IMR-90 (cell line): ENCODE results near the gene DUS2. TPM values are rescaled to one million over a fixed set of nuclear protein-coding genes. Genes with fewer than 3 reads are reported as not detected.

Experiments used
- ATAC-seq: fragments of 200-7000 bp; cut with Tn5 transposase; 2 replicates; pipeline ENCODE4 v1.9.1; 2020; ENCODE audit warnings: low read depth, mild to moderate bottlenecking, moderate library complexity
- BruUV-seq: library from RNA; stranded (reverse); fragments of 400-500 nt; replicated peaks from 2 replicates; lab custom pipeline; 2021; lab: Mats Ljungman, UMichigan
- CTCF ChIA-PET: fragments of 300-600 bp; formaldehyde crosslinking; extraction: SDS; loops from one replicate; lab custom pipeline; 2021; ENCODE audit warnings: antibody characterized with exemption; lab: Yijun Ruan, JAX
- POLR2A ChIA-PET: fragments of 300-600 bp; sonication (Branson Sonifier 250); formaldehyde crosslinking; loops from one replicate; lab custom pipeline; 2022; ENCODE audit warnings: antibody characterized with exemption; ENCODE audit not compliant: unreplicated experiment; lab: Charles Lee
- DNase-seq: peaks from one replicate; pipeline ENCODE4 v3.0.0; 2013
- H2AFZ ChIP-seq: replicated peaks from 2 replicates; pipeline ENCODE3; 2013; ENCODE audit warnings: low read length, mild to moderate bottlenecking; ENCODE audit not compliant: poor library complexity
- H2AK5ac ChIP-seq: 2 replicates; pipeline ENCODE4 v1.6.1; 2013; ENCODE audit warnings: low read depth, low read length, inconsistent platforms
- H2AK9ac ChIP-seq: replicated peaks from 2 replicates; pipeline ENCODE3; 2013; ENCODE audit warnings: mild to moderate bottlenecking, low read depth, low read length, moderate library complexity; ENCODE audit not compliant: poor library complexity
- H2BK120ac ChIP-seq: 2 replicates; pipeline ENCODE4 v1.6.1; 2013; ENCODE audit warnings: low read depth, low read length, inconsistent platforms
- H2BK15ac ChIP-seq: 3 replicates; pipeline ENCODE4 v1.6.1; 2013; ENCODE audit warnings: low read depth, low read length, inconsistent platforms
- H2BK20ac ChIP-seq: 2 replicates; pipeline ENCODE4 v1.6.1; 2013; ENCODE audit warnings: low read depth, mild to moderate bottlenecking, inconsistent platforms, low read length, moderate library complexity
- H2BK5ac ChIP-seq: 2 replicates; pipeline ENCODE4 v1.6.1; 2013; ENCODE audit warnings: mild to moderate bottlenecking, low read depth, low read length, inconsistent platforms; ENCODE audit not compliant: poor library complexity, severe bottlenecking
- H3K14ac ChIP-seq: replicated peaks from 2 replicates; pipeline ENCODE4 v1.6.1; 2013; ENCODE audit warnings: low read depth, low read length, inconsistent platforms
- H3K18ac ChIP-seq: 2 replicates; pipeline ENCODE4 v1.6.1; 2013; ENCODE audit warnings: low read depth, low read length, control low read depth
- H3K23ac ChIP-seq: 2 replicates; pipeline ENCODE4 v1.6.1; 2013; ENCODE audit warnings: low read depth, low read length, inconsistent platforms
- H3K27ac ChIP-seq: 2 replicates; pipeline ENCODE4 v1.5.1; 2013; ENCODE audit warnings: mild to moderate bottlenecking, control low read depth, low read length; ENCODE audit not compliant: insufficient read depth
- H3K27me3 ChIP-seq: 2 replicates; pipeline ENCODE4 v1.6.1; 2013; ENCODE audit warnings: low read length; ENCODE audit not compliant: control insufficient read depth, insufficient read depth
- H3K36me3 ChIP-seq: 2 replicates; pipeline ENCODE4 v1.6.1; 2013; ENCODE audit warnings: low read length, mixed read lengths; ENCODE audit not compliant: control insufficient read depth, insufficient read depth
- H3K4ac ChIP-seq: 2 replicates; pipeline ENCODE4 v1.6.1; 2013; ENCODE audit warnings: low read depth, low read length, inconsistent platforms
- H3K4me1 ChIP-seq: 2 replicates; pipeline ENCODE4 v1.6.1; 2013; ENCODE audit warnings: low read length, mixed read lengths; ENCODE audit not compliant: control insufficient read depth, insufficient read depth
- H3K4me2 ChIP-seq: 2 replicates; pipeline ENCODE4 v1.6.1; 2013; ENCODE audit warnings: low read depth, mild to moderate bottlenecking, control low read depth, low read length, moderate library complexity
- H3K4me3 ChIP-seq: 2 replicates; pipeline ENCODE4 v1.5.1; 2013; ENCODE audit warnings: low read depth, mild to moderate bottlenecking, control low read depth, low read length, moderate library complexity; ENCODE audit not compliant: insufficient read depth
- H3K56ac ChIP-seq: 2 replicates; pipeline ENCODE4 v1.6.1; 2013; ENCODE audit warnings: low read length, inconsistent platforms; ENCODE audit not compliant: insufficient read depth; ENCODE audit errors: extremely low read depth
- H3K79me1 ChIP-seq, 2 experiments: 2 replicates each; pipeline ENCODE4 v1.6.1; 2013; ENCODE audit warnings: low read length in 2 of 2, inconsistent platforms in 1 of 2, low read depth in 1 of 2
- H3K9ac ChIP-seq: 2 replicates; pipeline ENCODE4 v1.6.1; 2013; ENCODE audit warnings: low read depth, low read length, control low read depth
- H3K9me1 ChIP-seq: 2 replicates; pipeline ENCODE4 v1.6.1; 2013; ENCODE audit warnings: low read length, inconsistent platforms; ENCODE audit not compliant: insufficient read depth
- H3K9me3 ChIP-seq: 2 replicates; pipeline ENCODE4 v1.6.1; 2013; ENCODE audit warnings: low read length; ENCODE audit not compliant: control insufficient read depth, insufficient read depth
- H4K20me1 ChIP-seq: 2 replicates; pipeline ENCODE4 v1.6.1; 2013; ENCODE audit warnings: low read length, inconsistent platforms; ENCODE audit not compliant: insufficient read depth
- H4K5ac ChIP-seq: 2 replicates; pipeline ENCODE4 v1.6.1; 2013; ENCODE audit warnings: mild to moderate bottlenecking, low read depth, low read length, control low read depth
- H4K8ac ChIP-seq, 2 experiments: 2 replicates each; pipeline ENCODE4 v1.6.1; 2013; ENCODE audit warnings: low read depth in 2 of 2, low read length in 2 of 2, control low read depth in 1 of 2, inconsistent platforms in 1 of 2
- H4K91ac ChIP-seq: 2 replicates; pipeline ENCODE4 v1.6.1; 2013; ENCODE audit warnings: low read depth, low read length, inconsistent platforms; ENCODE audit not compliant: insufficient read depth
- BHLHE40 ChIP-seq: fragments of 150-350 bp; IDR thresholded peaks from 2 replicates; pipeline ENCODE4 v1.6.1; 2016; ENCODE audit warnings: mild to moderate bottlenecking, low read depth, low read length
- CEBPB ChIP-seq: IDR thresholded peaks from 2 replicates; pipeline ENCODE4 v1.6.1; 2012; ENCODE audit warnings: low read depth, low read length, improper control_type of control experiment
- CHD1 ChIP-seq: IDR thresholded peaks from 2 replicates; pipeline ENCODE4 v1.6.1; 2012; ENCODE audit warnings: low read depth, low read length, improper control_type of control experiment
- FOS ChIP-seq: fragments of 150-350 bp; IDR thresholded peaks from 2 replicates; pipeline ENCODE4 v1.6.1; 2016; ENCODE audit warnings: low read depth, low read length
- MAFK ChIP-seq: IDR thresholded peaks from 2 replicates; pipeline ENCODE4 v1.6.1; 2012; ENCODE audit warnings: low read depth, low read length, improper control_type of control experiment
- MAZ ChIP-seq: IDR thresholded peaks from 2 replicates; pipeline ENCODE4 v1.6.1; 2012; ENCODE audit warnings: low read depth, mild to moderate bottlenecking, low read length, improper control_type of control experiment, moderate library complexity, borderline replicate concordance
- MXI1 ChIP-seq: IDR thresholded peaks from 2 replicates; pipeline ENCODE4 v1.6.1; 2012; ENCODE audit warnings: low read depth, mild to moderate bottlenecking, low read length, moderate library complexity, borderline replicate concordance
- NFE2L2 ChIP-seq: fragments of 150-350 bp; IDR thresholded peaks from 2 replicates; pipeline ENCODE4 v1.6.1; 2016; ENCODE audit warnings: low read depth, mild to moderate bottlenecking, low read length
- POLR2A ChIP-seq: IDR thresholded peaks from 2 replicates; pipeline ENCODE4 v1.6.1; 2012; ENCODE audit warnings: mild to moderate bottlenecking, low read depth, low read length
- RAD21 ChIP-seq: IDR thresholded peaks from 2 replicates; pipeline ENCODE4 v1.6.1; 2012; ENCODE audit warnings: low read length, improper control_type of control experiment
- RCOR1 ChIP-seq: IDR thresholded peaks from 2 replicates; pipeline ENCODE4 v1.6.1; 2012; ENCODE audit warnings: mild to moderate bottlenecking, low read length, improper control_type of control experiment; ENCODE audit not compliant: insufficient replicate concordance
- RFX5 ChIP-seq: IDR thresholded peaks from 2 replicates; pipeline ENCODE4 v1.8.0; 2012; ENCODE audit warnings: low read depth, mild to moderate bottlenecking, low read length, moderate library complexity
- SMC3 ChIP-seq: fragments of 150-350 bp; IDR thresholded peaks from 2 replicates; pipeline ENCODE4 v1.6.1; 2016; ENCODE audit warnings: low read depth, mild to moderate bottlenecking, antibody characterized with exemption, low read length, moderate library complexity
- WGBS, 2 experiments: methylation state at CpG; one replicate each; pipeline versions ENCODE4 v1.1.5 to v1.1.7; 2013; ENCODE audit warnings: missing lambda C conversion rate in 2 of 2; ENCODE audit not compliant: insufficient read length in 1 of 2; ENCODE audit errors: extremely low coverage in 2 of 2; 5-methylcytosine and 5-hydroxymethylcytosine counted together
- dilution Hi-C: fragments of 300-500 bp; cut with HindIII; formaldehyde crosslinking; loops from one replicate; pipeline ENCODE4 v1.14.3; 2018; ENCODE audit warnings: low sequenced_read_pairs; ENCODE audit not compliant: unreplicated experiment
- in situ Hi-C: fragments of 300-500 bp; cut with MboI; formaldehyde crosslinking; loops from 3 replicates; pipeline ENCODE4 v1.14.3; 2019; ENCODE audit warnings: low sequenced_read_pairs, inconsistent platforms, mixed read lengths
- intact Hi-C: fragments of 100-400 bp; cut with micrococcal nuclease; formaldehyde crosslinking; loops from 2 replicates; pipeline ENCODE4 v1.10.0; 2022
- polyA plus RNA-seq, 3 experiments: library from polyadenylated mRNA; depleted of rRNA; stranded (reverse); fragments of >200 nt; gene quantifications; 2 replicates each; pipeline ENCODE4 v1.2.3, GENCODE V29; 2012; ENCODE audit warnings: low replicate concordance in 1 of 3
- total RNA-seq: library from RNA; depleted of rRNA; stranded (reverse); fragments of >200 nt; gene quantifications from 2 replicates; pipeline ENCODE4 v1.2.3, GENCODE V29; 2012
- TF ChIP-seq, protein P1 (sequence below): fragments of 150-350 bp; IDR thresholded peaks from 2 replicates; pipeline ENCODE4 v1.6.1; 2016; ENCODE audit warnings: low read depth, mild to moderate bottlenecking, low read length, moderate library complexity, borderline replicate concordance
- TF ChIP-seq, protein P2 (sequence below): fragments of 150-350 bp; IDR thresholded peaks from 2 replicates; pipeline ENCODE4 v1.6.1; 2017; ENCODE audit warnings: mild to moderate bottlenecking, antibody characterized with exemption, low read length, low read depth
- TF ChIP-seq, protein P3 (sequence below): conservative IDR thresholded peaks from 2 replicates; pipeline ENCODE4 v1.5.1; 2012; ENCODE audit warnings: mild to moderate bottlenecking, low read depth, low read length, improper control_type of control experiment

DUS2 gene
- total and polyA plus RNA-seq, 2 of the 4 experiments (the other 2 are of a cell fraction) = 15.8 to 30.5 TPM

DNA sequence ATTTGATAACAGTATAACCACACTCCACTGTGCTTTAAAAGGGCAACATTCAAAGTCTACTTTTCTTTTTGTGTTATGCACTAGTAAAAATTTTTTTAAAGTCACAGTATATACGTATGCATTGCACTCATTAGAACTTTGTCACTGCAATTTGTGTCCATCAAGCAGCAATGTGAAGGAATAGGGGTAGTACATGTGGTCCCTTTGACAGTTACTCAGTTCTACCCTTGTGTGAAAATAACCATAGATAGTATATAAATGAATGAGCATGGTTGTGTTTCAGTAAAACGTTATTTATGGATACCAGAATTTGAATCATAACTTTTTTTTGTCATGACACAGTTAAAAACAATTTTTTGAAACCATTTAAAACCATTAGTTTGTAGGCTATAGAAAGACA, 92.8 kb downstream of the DUS2 start:
- CTCF ChIA-PET = no interaction called here
- in situ Hi-C loops = no loop called here

More for the DNA sequence above, 92.8 kb downstream of the DUS2 start:
- no peak overlapping the region for H2BK15ac ChIP-seq
- H3K4ac ChIP-seq = no peak overlapping the region
- H2AK9ac ChIP-seq = no peak overlapping the region
- H3K23ac ChIP-seq = no peak overlapping the region
- no TSS peak for BruUV-seq
- no peak overlapping the region for H3K9ac ChIP-seq
- no peak overlapping the region for H4K91ac ChIP-seq
- TF ChIP-seq CHD1 = no peak
- no peak for TF ChIP-seq SMC3
- TF ChIP-seq RCOR1 = no peak
- no peak for TF ChIP-seq MXI1
- TF ChIP-seq MAZ = no peak
- TF ChIP-seq FOS = no peak
- TF ChIP-seq CEBPB = no peak
- TF ChIP-seq MAFK = no peak
- TF ChIP-seq, protein P1, sequence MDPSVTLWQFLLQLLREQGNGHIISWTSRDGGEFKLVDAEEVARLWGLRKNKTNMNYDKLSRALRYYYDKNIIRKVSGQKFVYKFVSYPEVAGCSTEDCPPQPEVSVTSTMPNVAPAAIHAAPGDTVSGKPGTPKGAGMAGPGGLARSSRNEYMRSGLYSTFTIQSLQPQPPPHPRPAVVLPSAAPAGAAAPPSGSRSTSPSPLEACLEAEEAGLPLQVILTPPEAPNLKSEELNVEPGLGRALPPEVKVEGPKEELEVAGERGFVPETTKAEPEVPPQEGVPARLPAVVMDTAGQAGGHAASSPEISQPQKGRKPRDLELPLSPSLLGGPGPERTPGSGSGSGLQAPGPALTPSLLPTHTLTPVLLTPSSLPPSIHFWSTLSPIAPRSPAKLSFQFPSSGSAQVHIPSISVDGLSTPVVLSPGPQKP = no peak
- TF ChIP-seq, protein P2, sequence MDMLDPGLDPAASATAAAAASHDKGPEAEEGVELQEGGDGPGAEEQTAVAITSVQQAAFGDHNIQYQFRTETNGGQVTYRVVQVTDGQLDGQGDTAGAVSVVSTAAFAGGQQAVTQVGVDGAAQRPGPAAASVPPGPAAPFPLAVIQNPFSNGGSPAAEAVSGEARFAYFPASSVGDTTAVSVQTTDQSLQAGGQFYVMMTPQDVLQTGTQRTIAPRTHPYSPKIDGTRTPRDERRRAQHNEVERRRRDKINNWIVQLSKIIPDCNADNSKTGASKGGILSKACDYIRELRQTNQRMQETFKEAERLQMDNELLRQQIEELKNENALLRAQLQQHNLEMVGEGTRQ = no peak
- no peak for TF ChIP-seq RAD21
- TF ChIP-seq POLR2A = no peak
- no peak for TF ChIP-seq RFX5
- TF ChIP-seq, protein P3, sequence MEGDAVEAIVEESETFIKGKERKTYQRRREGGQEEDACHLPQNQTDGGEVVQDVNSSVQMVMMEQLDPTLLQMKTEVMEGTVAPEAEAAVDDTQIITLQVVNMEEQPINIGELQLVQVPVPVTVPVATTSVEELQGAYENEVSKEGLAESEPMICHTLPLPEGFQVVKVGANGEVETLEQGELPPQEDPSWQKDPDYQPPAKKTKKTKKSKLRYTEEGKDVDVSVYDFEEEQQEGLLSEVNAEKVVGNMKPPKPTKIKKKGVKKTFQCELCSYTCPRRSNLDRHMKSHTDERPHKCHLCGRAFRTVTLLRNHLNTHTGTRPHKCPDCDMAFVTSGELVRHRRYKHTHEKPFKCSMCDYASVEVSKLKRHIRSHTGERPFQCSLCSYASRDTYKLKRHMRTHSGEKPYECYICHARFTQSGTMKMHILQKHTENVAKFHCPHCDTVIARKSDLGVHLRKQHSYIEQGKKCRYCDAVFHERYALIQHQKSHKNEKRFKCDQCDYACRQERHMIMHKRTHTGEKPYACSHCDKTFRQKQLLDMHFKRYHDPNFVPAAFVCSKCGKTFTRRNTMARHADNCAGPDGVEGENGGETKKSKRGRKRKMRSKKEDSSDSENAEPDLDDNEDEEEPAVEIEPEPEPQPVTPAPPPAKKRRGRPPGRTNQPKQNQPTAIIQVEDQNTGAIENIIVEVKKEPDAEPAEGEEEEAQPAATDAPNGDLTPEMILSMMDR = no peak
- no peak for TF ChIP-seq NFE2L2
- no peak for TF ChIP-seq BHLHE40
- WGBS, 2 experiments = no CpG with 5 or more reads among the region's 2 CpGs
- no peaks in the 10 kb centered on the region for H3K36me3 ChIP-seq
- H3K9me3 ChIP-seq = peaks cover 2% of the 10 kb centered on the region; the same call in 1 of the 2 replicates
- no peak overlapping the region for H3K4me2 ChIP-seq
- no peak overlapping the region for H2AK5ac ChIP-seq
- peaks cover 17% of the 10 kb centered on the region for H4K20me1 ChIP-seq
- POLR2A ChIA-PET = no interaction called here
- no peak overlapping the region for H3K18ac ChIP-seq
- H2BK20ac ChIP-seq = no peak overlapping the region
- dilution Hi-C loops = no loop called here
- H3K9me1 ChIP-seq = 0 out of 2 replicates have a peak, but pooled peaks cover 5% of the 10 kb centered on the region
- no peak overlapping the region for H3K4me3 ChIP-seq
- peaks cover 27 to 65% of the 10 kb centered on the region in 2 experiments for H3K79me1 ChIP-seq
- no peak overlapping the region for H3K27ac ChIP-seq
- H2AFZ ChIP-seq = no peak overlapping the region
- ATAC-seq (no peak), DNase-seq (no peak)
- no peak overlapping the region for H3K56ac ChIP-seq
- no peaks in the 10 kb centered on the region for H3K4me1 ChIP-seq
- H2BK5ac ChIP-seq = no peak overlapping the region
- no peak overlapping the region for H2BK120ac ChIP-seq
- H4K5ac ChIP-seq = no peak overlapping the region
- intact Hi-C loops = loop anchor here (2.0 kb wide), 1 partner anchor 29 kb away; no protein-coding TSS in a partner anchor
- no peak overlapping the region for H3K14ac ChIP-seq
- no peak overlapping the region for H4K8ac ChIP-seq
- H3K27me3 ChIP-seq = no peaks in the 10 kb centered on the region
